ENCODE results near the gene OR6N1.

The OR6N1 gene, protein sequence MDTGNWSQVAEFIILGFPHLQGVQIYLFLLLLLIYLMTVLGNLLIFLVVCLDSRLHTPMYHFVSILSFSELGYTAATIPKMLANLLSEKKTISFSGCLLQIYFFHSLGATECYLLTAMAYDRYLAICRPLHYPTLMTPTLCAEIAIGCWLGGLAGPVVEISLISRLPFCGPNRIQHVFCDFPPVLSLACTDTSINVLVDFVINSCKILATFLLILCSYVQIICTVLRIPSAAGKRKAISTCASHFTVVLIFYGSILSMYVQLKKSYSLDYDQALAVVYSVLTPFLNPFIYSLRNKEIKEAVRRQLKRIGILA

DNA sequence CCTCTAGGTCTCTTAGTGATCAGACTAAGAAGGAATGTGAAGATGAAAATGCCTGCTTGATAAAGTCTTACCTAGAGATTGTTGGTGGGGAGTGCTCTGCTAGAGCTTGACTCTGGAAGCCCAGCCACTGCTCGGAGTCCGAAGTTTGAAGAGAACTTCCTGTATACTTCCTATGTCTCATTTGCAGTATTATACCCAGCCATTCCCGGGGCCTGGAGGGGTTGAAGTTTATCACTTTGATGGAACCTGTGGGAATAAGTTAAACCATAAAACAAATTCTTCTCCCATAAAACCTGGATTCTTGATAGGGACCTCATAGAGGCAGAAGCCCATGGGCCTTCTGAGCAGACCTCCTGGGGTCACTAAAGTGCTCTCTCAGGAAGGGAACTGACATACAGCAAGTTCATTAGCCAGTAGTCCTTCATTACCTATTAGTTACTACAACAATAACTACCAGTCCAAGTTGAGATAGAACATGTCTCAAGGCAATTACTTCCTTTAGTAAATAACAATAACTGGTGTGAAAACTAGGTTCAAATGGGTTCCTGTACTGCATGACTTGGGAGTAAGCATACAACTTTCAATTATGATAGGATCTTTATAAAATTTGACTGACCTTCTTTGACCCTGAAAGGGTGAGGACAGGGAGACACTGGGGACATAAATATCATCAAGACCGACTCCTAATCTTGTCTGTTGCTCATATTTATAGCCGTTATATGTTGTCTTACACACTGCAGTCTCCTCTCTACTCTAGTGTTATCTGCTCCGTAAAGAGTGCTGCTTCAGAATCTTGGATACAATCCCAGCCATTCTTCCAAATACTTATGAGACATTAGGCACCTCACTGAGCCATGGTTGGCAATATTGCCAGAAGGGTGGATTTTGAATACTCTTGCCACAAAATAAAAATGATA lies at the start of gene OR6N1:
Gene OR6N1 (minus strand): TSS at position 246 of the 917 bp plus-strand sequence. CDS start 5,513 bp downstream, outside the sequence.
- no peak for DNase-seq

DNA sequence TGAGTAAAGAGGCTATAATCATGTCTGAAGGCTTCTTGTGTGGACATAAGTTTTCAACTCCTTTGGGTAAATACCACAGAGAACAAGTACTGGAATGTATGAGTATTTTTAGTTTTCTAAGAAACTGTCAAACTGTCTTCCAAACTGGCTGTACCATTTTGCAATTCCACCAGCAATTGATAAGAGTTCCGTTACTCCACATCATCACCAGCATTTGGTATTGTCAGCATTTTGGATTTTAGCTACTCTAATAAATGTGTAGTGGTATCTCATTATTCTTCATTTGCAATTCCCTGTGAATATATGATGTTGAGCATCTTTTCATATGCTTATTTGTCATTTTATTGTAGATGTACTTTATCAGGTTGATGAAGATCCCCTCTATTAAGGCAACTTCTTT lies 49.7 kb upstream of the OR6N1 start:
- no peak for DNase-seq

DNA sequence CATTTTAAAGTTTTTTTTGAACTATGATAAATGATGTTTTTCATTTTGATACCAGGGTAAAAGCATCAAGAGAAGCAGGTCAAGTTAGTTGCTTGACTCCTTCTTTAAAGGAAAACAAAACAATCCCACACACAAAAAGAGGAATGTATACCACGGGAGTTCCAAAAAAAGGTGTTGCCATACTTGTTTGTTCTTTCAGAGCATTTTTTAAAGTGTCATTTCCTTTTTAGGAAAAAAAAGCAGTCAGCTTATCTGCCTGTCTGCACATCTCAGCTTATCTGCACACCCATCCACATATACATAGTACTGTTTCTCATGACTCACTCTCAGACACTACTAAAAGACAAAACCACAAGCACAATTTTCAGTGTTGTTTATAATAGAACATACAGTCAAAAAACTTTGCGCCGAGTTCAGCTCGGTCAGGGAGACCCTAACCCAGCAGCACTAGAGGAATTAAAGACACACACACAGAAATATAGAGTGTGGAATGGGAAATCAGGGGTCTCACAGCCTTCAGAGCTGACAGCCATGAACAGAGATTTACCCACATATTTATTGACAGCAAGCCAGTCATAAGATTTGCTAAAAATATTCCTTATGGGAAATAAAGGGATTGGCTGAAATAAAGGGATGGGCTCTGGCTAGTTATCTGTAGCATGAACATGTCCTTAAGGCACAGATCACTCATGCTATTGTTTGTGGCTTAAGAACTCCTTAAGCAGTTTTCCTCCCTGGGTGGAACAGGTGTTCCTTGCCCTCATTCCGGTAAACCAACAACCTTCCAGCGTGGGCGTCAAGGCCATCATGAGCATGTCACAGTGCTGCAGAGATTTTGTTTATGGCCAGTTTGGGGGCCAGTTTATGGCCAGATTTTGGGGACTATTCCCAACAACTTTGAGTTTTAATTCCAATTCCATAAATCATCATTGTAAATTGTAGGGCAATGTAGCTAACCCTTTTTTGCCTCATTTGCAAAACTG lies 47.8 kb upstream of the OR6N1 start:
- DNase-seq = no peak

DNA sequence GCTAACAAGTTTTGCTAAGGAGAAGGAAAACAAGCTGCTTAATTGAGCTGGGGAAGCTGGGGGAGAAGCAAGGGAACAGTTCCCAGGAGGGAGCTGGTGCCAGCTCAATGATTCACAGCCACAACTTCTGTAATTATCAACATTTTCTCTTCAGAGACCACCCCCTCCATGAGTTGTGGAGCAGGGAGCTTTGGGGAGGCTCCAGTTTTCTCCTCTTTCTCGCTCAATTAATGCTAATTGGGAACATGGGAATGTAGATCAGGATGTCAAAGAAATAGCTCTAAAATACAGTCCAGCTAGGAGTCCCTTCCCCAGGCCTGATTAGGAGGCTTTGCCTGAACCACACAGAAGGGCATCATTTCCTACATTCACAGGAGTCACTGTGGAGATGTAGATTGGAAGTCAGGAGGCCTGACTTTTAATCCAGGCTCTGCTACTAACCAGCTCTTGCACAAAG lies 47.0 kb upstream of the OR6N1 start:
- DNase-seq = no peak

DNA sequence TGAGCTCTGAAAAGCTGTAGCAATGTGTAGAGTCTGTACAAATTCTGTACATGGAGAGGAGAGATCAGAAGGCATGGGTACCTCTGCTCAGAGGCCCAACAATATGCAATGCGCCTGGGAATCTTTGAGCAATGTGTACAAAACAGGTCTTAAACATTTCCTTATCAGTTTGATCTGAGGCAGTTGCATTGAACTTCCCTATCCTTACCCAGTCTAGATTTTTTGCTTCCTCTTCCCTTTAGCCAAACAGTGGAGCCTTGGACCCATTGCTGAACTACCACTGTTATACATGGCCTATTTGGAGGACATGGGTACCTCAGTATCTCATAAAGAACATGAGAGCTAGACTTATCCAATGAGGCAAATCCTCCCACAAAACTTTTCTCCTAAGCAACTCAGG lies 46.6 kb upstream of the OR6N1 start:
- no peak for DNase-seq

DNA sequence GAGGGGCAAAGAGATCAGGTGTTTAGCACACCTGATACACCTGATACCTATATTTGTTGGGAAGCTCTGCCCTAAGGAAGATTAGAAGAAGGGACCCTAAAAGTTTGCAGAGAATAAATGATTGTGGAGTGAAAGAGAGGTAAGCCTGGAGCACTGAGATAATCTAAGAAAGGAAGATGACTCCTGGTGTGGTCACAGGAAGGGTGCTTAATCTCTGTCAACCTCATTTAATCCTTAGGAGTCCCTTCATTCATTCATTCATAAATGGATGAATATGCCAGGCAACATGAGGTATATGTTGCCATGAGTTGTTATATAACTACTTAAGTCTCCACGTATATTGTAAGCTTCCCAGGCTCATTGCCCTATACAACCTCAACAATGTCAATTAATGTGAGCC lies 43.0 kb upstream of the OR6N1 start:
- DNase-seq = no peak

DNA sequence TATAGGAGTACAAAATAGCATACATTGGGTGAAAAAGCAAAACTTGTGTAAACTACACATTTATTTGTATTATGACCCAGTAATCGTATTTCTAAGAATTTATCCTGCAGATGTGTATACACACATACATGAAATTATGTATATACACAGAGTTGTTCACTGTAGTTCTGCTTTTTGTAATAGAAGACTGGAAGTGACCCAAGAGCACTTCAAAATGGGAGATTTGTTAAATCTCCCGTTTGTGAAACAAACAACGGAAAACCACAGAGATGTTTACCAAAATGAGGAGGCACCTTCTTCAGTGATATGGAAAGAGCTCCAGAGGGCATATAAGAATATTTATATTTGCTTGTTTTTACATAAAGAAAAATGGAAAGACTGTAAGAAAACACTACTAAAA lies 41.2 kb upstream of the OR6N1 start:
- no peak for DNase-seq

DNA sequence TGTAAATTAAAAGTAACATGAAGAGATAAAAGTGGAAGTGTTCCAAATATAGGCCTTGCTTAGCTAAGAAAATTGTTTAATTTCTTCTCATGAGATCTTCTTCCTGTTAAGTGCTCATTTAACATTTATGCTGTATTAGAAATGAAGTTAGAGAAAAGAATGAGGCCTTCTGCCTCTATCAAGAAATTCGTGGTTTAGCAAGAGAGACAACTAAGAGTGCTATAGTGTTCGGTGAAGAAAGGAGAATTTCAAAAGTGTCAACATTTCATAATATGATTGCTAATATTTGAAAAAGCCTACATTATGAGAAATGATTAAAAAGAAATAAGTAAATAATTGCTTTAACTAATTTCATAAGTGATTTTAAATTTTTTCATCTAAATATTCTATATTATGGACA lies 40.3 kb upstream of the OR6N1 start:
- DNase-seq = no peak

DNA sequence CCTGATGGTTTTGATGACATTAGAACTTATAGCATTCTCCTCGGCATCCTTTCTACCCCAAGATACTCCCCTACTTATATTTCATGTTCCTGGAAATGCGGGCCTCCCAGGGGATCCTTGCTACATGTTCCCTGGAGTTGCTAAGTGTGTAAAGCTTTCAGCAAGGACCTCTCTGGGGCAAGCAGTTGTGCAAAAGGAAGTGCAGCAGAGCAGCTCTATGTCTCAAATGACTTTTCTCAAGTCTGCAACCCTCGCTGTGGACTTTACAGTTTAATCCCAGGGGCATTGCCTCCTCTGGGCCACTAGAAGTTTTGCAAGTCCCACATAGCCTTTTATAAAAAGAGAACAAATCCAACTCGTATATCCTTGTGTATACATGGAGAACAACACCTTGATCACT lies 38.3 kb upstream of the OR6N1 start:
- DNase-seq = no peak

DNA sequence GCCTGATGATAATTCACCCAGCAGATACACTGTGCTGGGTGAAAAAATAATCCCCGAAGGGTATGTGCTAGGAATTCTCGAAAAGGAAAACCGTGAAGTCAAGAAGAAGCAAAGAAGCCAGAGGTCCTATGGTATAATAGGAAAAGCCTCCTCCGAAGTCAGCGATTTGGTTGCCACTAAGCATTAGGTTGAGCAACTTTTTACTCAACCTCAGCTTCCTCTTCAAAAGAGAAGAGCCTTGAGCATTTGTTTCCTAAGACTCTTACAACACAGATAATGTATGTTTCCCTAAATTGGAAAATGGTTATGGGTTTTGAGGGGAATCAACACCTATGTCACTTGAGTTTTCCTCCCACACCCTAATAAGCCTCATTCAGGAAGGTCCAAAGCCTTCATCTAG lies 37.9 kb upstream of the OR6N1 start:
- no peak for DNase-seq

DNA sequence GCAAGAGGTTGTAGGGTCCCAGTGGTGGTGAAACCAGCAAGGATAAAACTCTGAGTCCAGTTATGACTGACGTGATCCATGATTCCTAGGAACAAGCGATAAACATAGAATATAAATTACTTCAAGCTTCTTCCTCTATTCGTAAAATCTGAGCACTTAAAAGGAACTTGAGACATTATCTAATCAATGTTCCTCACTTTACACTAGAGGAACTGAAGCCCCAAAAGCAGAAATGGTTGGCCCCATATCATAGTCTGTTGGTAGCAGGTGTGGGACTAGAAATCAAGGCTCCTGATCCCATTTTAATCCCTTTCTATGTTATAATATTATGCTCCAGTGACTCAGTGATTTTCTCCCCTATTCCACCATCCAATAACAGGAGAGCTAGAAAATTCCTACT lies 37.3 kb upstream of the OR6N1 start:
- DNase-seq = no peak

DNA sequence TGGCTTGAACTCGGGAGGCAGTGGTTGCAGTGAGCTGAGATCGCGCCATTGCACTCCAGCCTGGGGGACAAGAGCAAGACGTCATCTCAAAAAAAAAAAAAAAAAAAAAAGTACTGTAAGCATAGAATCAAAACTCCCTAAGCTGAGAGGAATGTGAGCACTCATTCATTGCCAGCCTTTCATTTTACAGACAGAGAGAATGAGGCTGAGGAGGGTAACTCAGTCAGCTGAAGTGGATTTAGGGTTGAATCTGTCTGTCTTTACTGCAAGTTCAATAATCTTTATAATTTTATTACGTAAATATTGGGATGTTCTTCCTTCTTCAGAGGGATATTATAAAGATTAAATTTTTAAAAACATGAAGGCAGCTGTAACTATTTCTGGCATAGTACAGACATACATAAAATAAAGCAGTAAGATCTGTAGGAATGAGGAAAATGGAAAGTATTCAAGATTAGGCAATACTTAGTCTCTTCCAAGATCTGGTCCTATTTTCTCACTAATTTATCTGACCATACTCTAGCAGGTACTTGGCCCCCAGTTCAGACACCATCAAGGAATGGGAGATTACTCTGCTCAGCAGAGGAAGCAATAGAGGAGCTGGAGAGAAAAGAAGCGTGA lies 35.0 kb upstream of the OR6N1 start:
- no peak for DNase-seq

DNA sequence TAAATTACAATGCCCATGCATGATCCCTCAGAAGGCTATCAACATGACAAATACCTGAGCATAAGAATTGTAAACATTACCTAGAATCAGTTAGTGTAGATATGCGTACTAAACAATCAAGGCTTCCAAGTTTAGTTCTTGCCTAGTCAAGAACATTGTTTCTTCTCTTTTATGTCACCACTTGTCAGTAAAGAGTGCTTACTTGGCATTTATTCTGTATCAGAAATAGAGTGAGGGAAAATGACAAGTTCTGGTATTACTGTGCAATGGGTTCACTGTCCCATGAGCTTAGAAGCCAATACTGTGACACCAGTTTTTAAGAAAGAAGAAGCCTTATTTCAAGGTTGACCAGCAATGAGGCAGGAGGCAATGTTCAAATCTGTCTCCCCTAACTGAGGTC lies 31.7 kb upstream of the OR6N1 start:
- no peak for DNase-seq

DNA sequence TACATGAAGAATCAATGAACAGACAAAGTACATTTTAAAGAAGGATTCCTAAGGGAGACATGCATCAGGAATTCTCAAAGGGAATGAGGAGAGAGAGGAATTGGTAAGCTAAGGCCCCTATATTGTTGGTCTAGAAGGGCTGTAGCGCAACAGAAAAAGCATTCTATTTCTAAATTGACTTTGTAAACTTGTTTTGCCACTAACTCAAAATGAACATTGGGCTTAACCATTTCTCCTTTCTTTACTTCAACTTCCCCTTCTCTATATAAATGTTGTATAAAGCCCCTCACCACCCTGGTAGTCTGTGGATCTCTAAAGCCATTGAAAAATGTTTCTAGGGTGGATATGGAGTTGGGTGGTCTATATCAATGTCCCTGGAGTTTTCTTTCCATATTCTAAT lies 29.4 kb upstream of the OR6N1 start:
- DNase-seq = no peak

DNA sequence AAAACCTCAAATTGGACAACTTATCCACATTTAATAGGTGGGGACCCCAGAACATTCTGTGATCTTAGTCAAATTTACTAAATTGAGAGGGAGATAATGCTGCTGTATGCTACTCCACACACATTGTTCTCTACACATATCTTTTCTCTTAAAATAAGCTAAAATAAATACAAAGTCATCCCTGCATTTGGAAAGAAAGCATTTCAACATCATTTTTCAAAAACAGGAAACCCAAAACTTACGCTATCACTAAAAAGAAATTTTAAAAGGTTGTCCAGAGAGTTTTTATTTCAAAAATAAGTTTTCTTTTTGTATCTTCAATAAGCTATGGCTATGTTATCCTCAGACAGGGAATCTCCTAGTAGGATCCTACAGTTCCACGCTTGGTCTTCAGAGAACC lies 28.5 kb upstream of the OR6N1 start:
- no peak for DNase-seq

DNA sequence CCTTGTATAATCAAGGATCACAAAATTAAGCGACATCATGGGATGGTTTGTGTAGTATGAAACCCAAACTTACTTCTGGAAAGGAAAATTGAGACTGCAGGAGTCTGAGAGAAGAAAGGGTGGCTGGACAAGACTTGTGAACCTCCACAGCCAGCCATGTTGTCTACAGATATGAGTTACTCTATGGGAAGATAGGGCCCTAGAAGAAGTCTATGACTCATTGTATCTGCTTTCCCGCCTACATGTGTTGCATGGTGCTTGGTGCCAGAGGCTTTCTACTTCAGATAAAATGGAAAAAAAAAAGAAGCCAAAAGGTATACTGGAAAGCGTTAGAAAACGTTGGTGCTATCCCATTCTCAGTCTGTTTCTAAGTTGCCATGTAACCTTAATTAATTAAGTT lies 27.7 kb upstream of the OR6N1 start:
- DNase-seq = no peak

DNA sequence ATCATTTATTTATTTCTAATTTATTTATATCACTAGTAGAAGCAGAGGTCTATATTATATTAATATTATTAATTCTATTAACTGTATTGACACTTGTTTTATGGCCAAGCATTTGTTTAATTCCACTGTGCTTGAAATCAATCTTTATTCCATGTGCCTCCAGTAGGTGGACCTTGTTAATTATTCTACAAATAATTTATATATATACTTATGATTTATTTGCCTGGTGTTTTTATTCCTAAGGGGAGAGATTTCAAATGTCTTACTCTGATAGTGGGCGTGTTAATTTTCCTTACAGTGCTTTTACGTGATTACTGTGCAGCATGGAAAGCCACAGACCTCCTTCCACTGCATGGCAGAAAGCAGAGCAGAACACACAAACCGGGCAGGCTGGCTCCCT lies 26.5 kb upstream of the OR6N1 start:
- no peak for DNase-seq

DNA sequence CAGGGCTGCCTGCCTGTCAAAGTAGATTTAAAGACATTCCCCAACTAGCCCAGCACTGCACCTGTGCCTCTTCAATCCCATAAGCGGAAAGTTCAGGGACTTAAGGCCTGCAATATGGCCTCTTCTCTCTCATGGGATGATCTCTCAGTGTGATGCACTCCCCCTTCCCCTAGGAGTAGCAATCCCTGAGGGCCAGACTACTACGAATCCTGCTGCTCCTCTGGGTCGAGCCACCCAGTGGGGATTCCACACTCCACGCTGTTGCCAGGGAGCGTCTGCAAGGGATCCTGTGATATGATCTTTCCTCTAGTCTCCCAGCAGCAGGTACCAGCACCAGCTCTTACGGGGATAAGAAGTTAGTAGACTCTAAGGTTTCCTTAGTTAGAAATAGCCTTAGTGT lies 22.3 kb upstream of the OR6N1 start:
- DNase-seq = no peak

DNA sequence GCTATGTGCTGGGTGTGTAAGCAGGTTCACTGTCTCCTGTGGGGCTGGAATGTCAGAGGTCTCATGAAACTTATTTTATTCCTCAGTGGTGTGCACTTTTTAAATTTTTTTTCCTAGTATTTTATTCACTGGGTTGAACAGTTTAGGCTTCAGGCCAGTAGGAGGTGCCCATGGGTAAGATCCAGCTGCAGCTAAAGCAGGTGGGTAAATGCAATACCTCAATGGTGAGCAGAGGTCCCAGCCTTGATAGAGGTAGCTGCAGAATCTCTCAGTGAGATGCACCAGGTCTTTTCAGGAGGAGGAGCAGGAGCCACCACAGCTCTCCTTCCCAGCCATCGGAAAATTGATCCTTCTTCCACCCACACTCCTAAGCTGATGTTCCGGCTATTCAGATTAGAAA lies 21.6 kb upstream of the OR6N1 start:
- DNase-seq = no peak

DNA sequence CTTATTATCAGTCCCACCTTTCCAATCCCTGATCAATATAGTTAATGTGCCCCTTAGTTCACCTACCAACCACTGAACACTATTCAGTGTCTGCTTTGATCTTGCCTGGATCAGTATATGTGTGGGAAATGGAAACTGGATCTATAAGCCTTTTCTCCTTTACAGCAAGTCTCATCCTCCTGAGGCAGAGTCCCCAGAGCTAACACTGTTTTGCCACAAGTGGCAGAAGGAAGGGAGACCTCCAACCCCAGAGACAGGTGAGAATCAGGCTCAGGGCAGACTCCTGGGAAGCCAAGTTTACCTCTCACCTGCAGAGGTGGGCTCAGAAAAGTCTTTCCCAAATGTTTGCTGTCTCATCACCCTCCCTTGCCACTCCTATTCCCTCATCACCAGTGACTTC lies 9.1 kb upstream of the OR6N1 start, which contains the start of gene OR6N2:
Gene OR6N2 (minus strand): TSS at position 101 of the 400 bp plus-strand sequence. CDS start 3,569 bp downstream, outside the sequence.
- no peak for DNase-seq

DNA sequence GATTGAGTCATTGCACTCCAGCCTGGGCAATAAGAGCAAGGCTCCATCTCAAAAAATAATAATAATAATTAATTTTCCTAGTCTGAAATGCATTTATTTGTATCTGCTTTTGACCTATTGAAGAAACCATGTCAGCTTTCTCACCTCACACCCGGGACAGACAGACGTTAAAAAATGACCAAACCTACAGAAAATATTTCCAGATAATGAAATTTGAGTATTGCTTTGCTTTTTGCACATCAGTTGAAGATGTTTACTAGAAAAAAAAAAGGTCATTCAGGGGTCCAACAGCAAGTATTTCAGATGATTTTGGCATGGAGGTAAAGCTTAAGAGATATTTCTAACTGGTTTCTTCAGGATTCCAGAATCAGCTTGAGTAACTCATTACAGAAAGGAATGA lies 17.6 kb downstream of the OR6N1 start, which contains the start of gene OR6K6:
Gene OR6K6 (plus strand): TSS at position 301 of the 400 bp plus-strand sequence. CDS start 168 bp downstream, outside the sequence.
- no peak for DNase-seq

DNA sequence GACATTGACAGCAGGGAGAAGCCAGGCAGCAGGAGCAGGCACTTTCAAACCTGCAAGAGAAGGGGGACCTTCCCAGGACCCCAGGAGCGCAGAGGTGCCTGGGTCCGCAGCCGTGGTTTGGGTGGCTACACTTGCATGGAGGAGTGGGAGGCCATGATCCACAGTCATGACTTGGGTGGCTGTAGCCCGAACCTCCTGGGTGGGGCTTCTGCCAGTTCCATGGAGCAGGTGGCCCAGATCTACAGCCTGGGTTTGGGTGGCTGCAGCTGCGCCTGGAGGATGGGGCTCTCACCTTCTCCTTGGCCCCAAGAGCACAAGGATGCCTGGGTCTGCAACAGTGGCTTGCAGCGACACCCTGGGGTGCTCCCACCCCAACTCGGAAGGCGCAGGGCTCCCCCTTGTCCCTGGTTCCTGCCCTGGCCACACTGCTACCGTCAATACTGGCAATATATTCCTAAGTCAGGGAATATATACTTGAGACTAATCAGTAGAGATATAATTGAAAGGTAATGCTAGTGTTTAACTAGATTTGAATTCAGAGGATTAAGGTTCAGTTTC lies 19.8 kb downstream of the OR6N1 start:
- DNase-seq = no peak

Data from NCI-H446 (cell line).